ENCODE measurements around the gene SLC7A8.
A peak's percentile ranks its signal among the peaks of the same experiment; 100 is the strongest.

The SLC7A8 gene

GRCh38 chr14:23137192-23137812 is 46.2 kb downstream of the SLC7A8 start:
- TF ChIP-seq CTCF (IDR thresholded peaks at IDR 0.05; ENCODE audit: borderline replicate concordance, extremely low read depth, low read length, poor library complexity, severe bottlenecking) (no peak), EZH2 (IDR thresholded peaks at IDR 0.05; ENCODE audit: borderline replicate concordance, low read depth, low read length, severe bottlenecking) (no peak)
- no peak for ATAC-seq (ENCODE audit: insufficient read depth, low read depth)
- no peak overlapping the region for H3K4me2 ChIP-seq (ENCODE audit: insufficient read depth, low read length)
- no peaks in the 10 kb centered on the region for H3K9me3 ChIP-seq (ENCODE audit: insufficient read depth, low read length, severe bottlenecking)
- H4K20me1 ChIP-seq (ENCODE audit: insufficient read depth, low read length): peaks cover 2% of the 10 kb centered on the region; the same call in 1 of the 2 replicates
- H3K4me1 ChIP-seq (ENCODE audit: insufficient read depth, low read length): no peaks in the 10 kb centered on the region
- H3K27ac ChIP-seq (ENCODE audit: low read length): no peak overlapping the region
- H2AFZ ChIP-seq (ENCODE audit: low read depth, low read length): no peak overlapping the region
- H3K9ac ChIP-seq (ENCODE audit: low read depth, low read length): no peak overlapping the region
- no peaks in the 10 kb centered on the region for H3K36me3 ChIP-seq (ENCODE audit: insufficient read depth, low read length)
- peaks cover 41% of the 10 kb centered on the region for H3K27me3 ChIP-seq (ENCODE audit: insufficient read depth, low read length, poor library complexity)
- H3K79me2 ChIP-seq (ENCODE audit: insufficient read depth, low read length): no peaks in the 10 kb centered on the region
- DNase-seq: no peak
- no peak overlapping the region for H3K4me3 ChIP-seq (ENCODE audit: low read depth in 1 of 2, low read length in 2 of 2)

GRCh38 chr14:23136566-23137133 is 46.8 kb downstream of the SLC7A8 start:
- H3K4me1 ChIP-seq (ENCODE audit: insufficient read depth, low read length): no peaks in the 10 kb centered on the region
- H3K9ac ChIP-seq (ENCODE audit: low read depth, low read length): no peak overlapping the region
- H3K4me2 ChIP-seq (ENCODE audit: insufficient read depth, low read length): no peak overlapping the region
- no peaks in the 10 kb centered on the region for H3K9me3 ChIP-seq (ENCODE audit: insufficient read depth, low read length, severe bottlenecking)
- TF ChIP-seq CTCF (IDR thresholded peaks at IDR 0.05; ENCODE audit: borderline replicate concordance, extremely low read depth, low read length, poor library complexity, severe bottlenecking): no peak
- TF ChIP-seq EZH2 (IDR thresholded peaks at IDR 0.05; ENCODE audit: borderline replicate concordance, low read depth, low read length, severe bottlenecking): no peak
- no peak overlapping the region for H2AFZ ChIP-seq (ENCODE audit: low read depth, low read length)
- DNase-seq (no peak), ATAC-seq (ENCODE audit: insufficient read depth, low read depth) (no peak)
- peaks cover 2% of the 10 kb centered on the region; the same call in 1 of the 2 replicates for H4K20me1 ChIP-seq (ENCODE audit: insufficient read depth, low read length)
- no peaks in the 10 kb centered on the region for H3K36me3 ChIP-seq (ENCODE audit: insufficient read depth, low read length)
- H3K27ac ChIP-seq (ENCODE audit: low read length): no peak overlapping the region
- no peaks in the 10 kb centered on the region for H3K79me2 ChIP-seq (ENCODE audit: insufficient read depth, low read length)
- peaks cover 37% of the 10 kb centered on the region for H3K27me3 ChIP-seq (ENCODE audit: insufficient read depth, low read length, poor library complexity)
- no peak overlapping the region for H3K4me3 ChIP-seq (ENCODE audit: low read depth in 1 of 2, low read length in 2 of 2)

GRCh38 chr14:23132970-23133369 is 50.5 kb downstream of the SLC7A8 start:
- no peak overlapping the region for H3K27ac ChIP-seq (ENCODE audit: low read length)

More at GRCh38 chr14:23132970-23133369, 50.5 kb downstream of the SLC7A8 start:
- H3K27me3 ChIP-seq (ENCODE audit: insufficient read depth, low read length, poor library complexity): peaks cover 32% of the 10 kb centered on the region
- H3K36me3 ChIP-seq (ENCODE audit: insufficient read depth, low read length): no peaks in the 10 kb centered on the region
- H3K4me3 ChIP-seq (ENCODE audit: low read depth in 1 of 2, low read length in 2 of 2): no peak overlapping the region
- no peaks in the 10 kb centered on the region for H3K9me3 ChIP-seq (ENCODE audit: insufficient read depth, low read length, severe bottlenecking)
- H3K9ac ChIP-seq (ENCODE audit: low read depth, low read length): no peak overlapping the region
- no peaks in the 10 kb centered on the region for H4K20me1 ChIP-seq (ENCODE audit: insufficient read depth, low read length)
- ATAC-seq (ENCODE audit: insufficient read depth, low read depth): peak; percentile 31; the same call in 1 of the 3 replicates
- TF ChIP-seq EZH2 (IDR thresholded peaks at IDR 0.05; ENCODE audit: borderline replicate concordance, low read depth, low read length, severe bottlenecking) (no peak), CTCF (IDR thresholded peaks at IDR 0.05; ENCODE audit: borderline replicate concordance, extremely low read depth, low read length, poor library complexity, severe bottlenecking) (no peak)
- peak; percentile 10 for DNase-seq
- no peak overlapping the region for H2AFZ ChIP-seq (ENCODE audit: low read depth, low read length)
- H3K79me2 ChIP-seq (ENCODE audit: insufficient read depth, low read length): no peaks in the 10 kb centered on the region
- no peaks in the 10 kb centered on the region for H3K4me1 ChIP-seq (ENCODE audit: insufficient read depth, low read length)
- no peak overlapping the region for H3K4me2 ChIP-seq (ENCODE audit: insufficient read depth, low read length)

Measured in DND-41 (cell line).